K562 (cell line): ENCODE measurements around the gene FGGY. TPM values are rescaled to one million over a fixed set of nuclear protein-coding genes. Genes with fewer than 3 reads are reported as not detected.

Experiments used
- CEBPB ChIP-seq: fragments of 450-650 bp; IDR thresholded peaks from 2 replicates; pipeline ENCODE4 v1.6.1; 2016; ENCODE audit warnings: missing genetic modification characterization, missing compliant biosample characterization
- CLOCK ChIP-seq: fragments of 250-450 bp; sonication (Bioruptor Pico); IDR thresholded peaks from 2 replicates; pipeline ENCODE4 v1.4.0; 2020; ENCODE audit warnings: mild to moderate bottlenecking, moderate library complexity, borderline replicate concordance
- CTCFL ChIP-seq: IDR thresholded peaks from 2 replicates; pipeline ENCODE4 v1.6.1; 2011; ENCODE audit warnings: borderline replicate concordance, low read depth, mild to moderate bottlenecking, moderate library complexity, low read length; ENCODE audit not compliant: insufficient read depth, poor library complexity, severe bottlenecking
- ESRRB ChIP-seq: fragments of 250-450 bp; sonication (Bioruptor Pico); IDR thresholded peaks from 2 replicates; pipeline ENCODE4 v1.5.0; 2020; ENCODE audit warnings: mild to moderate bottlenecking, moderate library complexity, borderline replicate concordance
- FOSL1 ChIP-seq: fragments of 200-800 bp; sonication (Bioruptor generic); conservative IDR thresholded peaks from 2 replicates; pipeline ENCODE4 v1.6.1; 2016; ENCODE audit warnings: missing genetic modification characterization, missing compliant biosample characterization
- HDAC2 ChIP-seq: fragments of 450-650 bp; IDR thresholded peaks from 2 replicates; pipeline ENCODE4 v1.6.1; 2016; ENCODE audit warnings: mild to moderate bottlenecking
- HES1 ChIP-seq: fragments of 450-650 bp; IDR thresholded peaks from 2 replicates; pipeline ENCODE4 v1.6.1; 2016; ENCODE audit warnings: low read depth, mild to moderate bottlenecking, moderate library complexity
- HIVEP1 ChIP-seq: fragments of 250-450 bp; sonication (Bioruptor Pico); IDR thresholded peaks from 2 replicates; pipeline ENCODE4 v1.4.0; 2020; ENCODE audit warnings: mild to moderate bottlenecking
- HNRNPLL ChIP-seq: fragments of 200-400 bp; formaldehyde crosslinking; IDR thresholded peaks from 2 replicates; pipeline ENCODE4 v1.6.1; 2017; ENCODE audit warnings: low read length, low read depth, mild to moderate bottlenecking; ENCODE audit not compliant: poor library complexity, severe bottlenecking
- HOMEZ ChIP-seq: fragments of 250-450 bp; sonication (Bioruptor Pico); IDR thresholded peaks from 2 replicates; pipeline ENCODE4 v1.4.0; 2020; ENCODE audit warnings: mild to moderate bottlenecking, moderate library complexity
- KDM4B ChIP-seq, 2 experiments: fragments of 450-650 bp in 1 of 2; sonication (generic) in 1 of 2; IDR thresholded peaks; 2 replicates each; pipeline ENCODE4 v1.6.1; 2016 to 2017; ENCODE audit warnings: borderline replicate concordance in 2 of 2, antibody characterized with exemption in 1 of 2, low read depth in 1 of 2, mild to moderate bottlenecking in 1 of 2
- NELFE ChIP-seq: IDR thresholded peaks from 2 replicates; pipeline ENCODE4 v1.6.1; 2011; ENCODE audit warnings: mild to moderate bottlenecking; ENCODE audit not compliant: insufficient read depth, insufficient read length
- POU5F1 ChIP-seq: fragments of 150-350 bp; IDR thresholded peaks from 2 replicates; pipeline ENCODE4 v1.6.1; 2014; ENCODE audit warnings: borderline replicate concordance, low read length, low read depth, mild to moderate bottlenecking; ENCODE audit not compliant: partially characterized antibody
- RBM39 ChIP-seq: fragments of 200-400 bp; formaldehyde crosslinking; optimal IDR thresholded peaks from 2 replicates; pipeline ENCODE3; 2018; ENCODE audit warnings: low read depth, low read length
- SUPT5H ChIP-seq: fragments of 450-650 bp; IDR thresholded peaks from 2 replicates; pipeline ENCODE4 v1.6.1; 2016
- TRIM28 ChIP-seq: fragments of 450-650 bp; IDR thresholded peaks from 2 replicates; pipeline ENCODE4 v1.6.1; 2017
- ZBTB8A ChIP-seq: fragments of 450-650 bp; IDR thresholded peaks from 2 replicates; pipeline ENCODE4 v1.6.1; 2018; ENCODE audit warnings: mild to moderate bottlenecking, moderate library complexity; ENCODE audit not compliant: partially characterized antibody
- ZFP36 ChIP-seq: fragments of 150-350 bp; IDR thresholded peaks from 2 replicates; pipeline ENCODE4 v1.6.1; 2018; ENCODE audit warnings: low read length, low read depth; ENCODE audit not compliant: partially characterized antibody
- ZNF121 ChIP-seq: sonication (generic); formaldehyde crosslinking; conservative IDR thresholded peaks from 2 replicates; pipeline ENCODE4 v1.8.0; 2022; ENCODE audit warnings: missing genetic modification reagents
- ZNF175 ChIP-seq: fragments of 200-800 bp; sonication (Bioruptor generic); IDR thresholded peaks from 2 replicates; pipeline ENCODE4 v1.6.1; 2016; ENCODE audit warnings: low read depth, mild to moderate bottlenecking, missing genetic modification characterization, missing compliant biosample characterization
- ZNF561 ChIP-seq: fragments of 450-650 bp; formaldehyde crosslinking; conservative IDR thresholded peaks from 2 replicates; pipeline ENCODE4 v1.4.0; 2020; ENCODE audit warnings: mild to moderate bottlenecking, moderate library complexity
- ZNF586 ChIP-seq: fragments of 450-650 bp; formaldehyde crosslinking; conservative IDR thresholded peaks from 2 replicates; pipeline ENCODE4 v1.4.0; 2020; ENCODE audit warnings: mild to moderate bottlenecking, moderate library complexity
- polyA plus RNA-seq, 8 experiments: library from polyadenylated mRNA; depleted of rRNA in 4 of 8; stranded (reverse) in 5 of 8; unstranded in 3 of 8; fragments of >200 nt; fragmentation: Nextera tagmentation in 2 of 8; fragmentation: Illumina TruSeq in 1 of 8; extraction: Ambion mirVana in 2 of 8; extraction: Trizol in 1 of 8; gene quantifications; 2 replicates each; pipeline versions ENCODE4 v1.2.1 to v1.2.3, GENCODE V29; 2011 to 2014; ENCODE audit warnings: inconsistent platforms in 1 of 8, missing spikeins in 1 of 8
- total RNA-seq, 7 experiments: library from RNA; depleted of rRNA in 6 of 7; stranded (reverse); fragments of >200 nt in 6 of 7; fragmentation: Illumina TruSeq in 2 of 7; extraction: Trizol in 2 of 7; gene quantifications; 2 replicates each; pipeline versions ENCODE4 v1.2.1 to v1.2.3, GENCODE V29; 2011 to 2021; ENCODE audit warnings: low replicate concordance in 1 of 7

Gene FGGY
- total and polyA plus RNA-seq, 9 of the 15 experiments (the other 6 are each of a cell fraction or from before 2014, with no cell fraction given), result 9.7 to 19.2 (median 12.6) TPM

GRCh38 chr1:59333626-59334277, 36.9 kb downstream of the FGGY start (continued):
- TF ChIP-seq CTCFL (no peak), RBM39 (no peak), CEBPB (tag) (0 out of 2 replicates have a peak, but pooled peaks have one; percentile 11), HES1 (no peak), TRIM28 (no peak), ZNF175 (CRISPR knock-in tag) (0 out of 2 replicates have a peak, but pooled peaks have one; percentile 43), ZNF586 (CRISPR knock-in tag) (no peak), POU5F1 (no peak), ZNF561 (no peak), ZBTB8A (no peak), ZFP36 (peak; percentile 66), ESRRB (CRISPR knock-in tag) (no peak), FOSL1 (peak; percentile 60), SUPT5H (no peak), ZNF121 (CRISPR knock-in tag) (no peak), CLOCK (CRISPR knock-in tag) (no peak), NELFE (no peak), HNRNPLL (no peak), HOMEZ (no peak), HIVEP1 (no peak), KDM4B (IDR thresholded peaks at IDR 0.05; ENCODE audit: borderline replicate concordance in 2 of 2, low read depth in 1 of 2) (no peak), HDAC2 (no peak)
